ENCODE data around the gene PAK5. TPM values are rescaled to one million over a fixed set of nuclear protein-coding genes. Genes with fewer than 3 reads are reported as not detected.

The PAK5 gene
- total and polyA plus RNA-seq, 2 donors from 2014 or later, result 0.13 to 0.22 TPM

DNA sequence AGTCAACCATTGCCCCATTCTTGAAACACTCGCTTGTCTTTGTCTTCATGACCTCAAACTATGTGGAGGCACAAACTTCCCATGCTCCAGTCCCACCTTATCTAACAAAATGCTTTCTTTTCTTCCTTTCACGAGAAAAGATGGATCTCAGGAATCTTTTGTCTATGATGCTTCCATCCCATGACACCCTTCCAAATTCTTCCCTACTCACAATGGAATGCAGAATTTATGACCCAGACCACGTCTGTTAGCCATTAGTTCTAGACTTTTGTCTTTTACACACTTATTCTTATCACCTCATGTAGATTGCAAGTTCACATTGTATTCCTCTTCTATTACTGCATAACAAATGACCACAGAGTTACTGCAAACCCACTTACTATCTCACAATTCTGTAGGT, 348.7 kb downstream of the PAK5 start:
- H3K4me3 ChIP-seq (ENCODE audit: low read length in 3 of 3), result no peak overlapping the region
- H3K4me1 ChIP-seq (ENCODE audit: control insufficient read depth in 2 of 3, insufficient read depth in 2 of 3, low read depth in 1 of 3, low read length in 3 of 3), result no peaks in the 10 kb centered on the region
- no peaks in the 10 kb centered on the region for H3K36me3 ChIP-seq (ENCODE audit: control insufficient read depth in 2 of 3, insufficient read depth in 3 of 3, low read length in 3 of 3)
- intact Hi-C loops (cut with DNase I), result no loop called here
- no peaks in the 10 kb centered on the region for H3K27me3 ChIP-seq (ENCODE audit: control insufficient read depth, insufficient read depth, low read length)
- FAIRE-seq (no peak), DNase-seq (no peak)
- no peak overlapping the region for H3K9ac ChIP-seq (ENCODE audit: low read length in 3 of 3)
- H3K27ac ChIP-seq (ENCODE audit: low read depth in 2 of 2, low read length in 2 of 2), result no peak overlapping the region
- TF ChIP-seq, protein P1, sequence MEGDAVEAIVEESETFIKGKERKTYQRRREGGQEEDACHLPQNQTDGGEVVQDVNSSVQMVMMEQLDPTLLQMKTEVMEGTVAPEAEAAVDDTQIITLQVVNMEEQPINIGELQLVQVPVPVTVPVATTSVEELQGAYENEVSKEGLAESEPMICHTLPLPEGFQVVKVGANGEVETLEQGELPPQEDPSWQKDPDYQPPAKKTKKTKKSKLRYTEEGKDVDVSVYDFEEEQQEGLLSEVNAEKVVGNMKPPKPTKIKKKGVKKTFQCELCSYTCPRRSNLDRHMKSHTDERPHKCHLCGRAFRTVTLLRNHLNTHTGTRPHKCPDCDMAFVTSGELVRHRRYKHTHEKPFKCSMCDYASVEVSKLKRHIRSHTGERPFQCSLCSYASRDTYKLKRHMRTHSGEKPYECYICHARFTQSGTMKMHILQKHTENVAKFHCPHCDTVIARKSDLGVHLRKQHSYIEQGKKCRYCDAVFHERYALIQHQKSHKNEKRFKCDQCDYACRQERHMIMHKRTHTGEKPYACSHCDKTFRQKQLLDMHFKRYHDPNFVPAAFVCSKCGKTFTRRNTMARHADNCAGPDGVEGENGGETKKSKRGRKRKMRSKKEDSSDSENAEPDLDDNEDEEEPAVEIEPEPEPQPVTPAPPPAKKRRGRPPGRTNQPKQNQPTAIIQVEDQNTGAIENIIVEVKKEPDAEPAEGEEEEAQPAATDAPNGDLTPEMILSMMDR (IDR thresholded peaks at IDR 0.05; ENCODE audit: borderline replicate concordance, extremely low read depth, insufficient read depth), result no peak
- no peaks in the 10 kb centered on the region for H3K9me3 ChIP-seq (ENCODE audit: control insufficient read depth in 2 of 3, insufficient read depth in 1 of 3, low read length in 3 of 3)

DNA sequence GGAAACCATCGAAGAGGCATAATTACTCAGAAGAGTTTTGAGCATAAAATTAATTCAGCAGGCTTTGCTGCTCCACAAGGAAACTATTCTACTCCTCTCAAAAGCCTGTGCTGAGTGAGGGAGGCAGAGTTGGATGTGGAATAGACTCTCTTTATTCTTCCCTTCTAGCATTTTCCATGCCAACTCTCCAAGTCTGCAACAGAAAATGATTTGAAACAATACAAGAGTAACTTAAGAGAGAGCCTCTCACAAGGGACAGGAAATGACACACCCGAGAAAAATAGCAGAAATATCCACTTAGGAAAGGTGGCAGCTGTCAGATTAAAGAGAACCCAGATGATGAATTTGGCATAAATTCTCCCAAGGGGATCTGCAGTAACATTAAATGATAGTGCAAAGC, 350.8 kb downstream of the PAK5 start:
- no peak overlapping the region for H3K27ac ChIP-seq (ENCODE audit: low read depth in 2 of 2, low read length in 2 of 2)
- no peaks in the 10 kb centered on the region for H3K9me3 ChIP-seq (ENCODE audit: control insufficient read depth in 2 of 3, insufficient read depth in 1 of 3, low read length in 3 of 3)
- TF ChIP-seq, protein P1 (IDR thresholded peaks at IDR 0.05; ENCODE audit: borderline replicate concordance, extremely low read depth, insufficient read depth), result no peak
- no peaks in the 10 kb centered on the region for H3K36me3 ChIP-seq (ENCODE audit: control insufficient read depth in 2 of 3, insufficient read depth in 3 of 3, low read length in 3 of 3)
- H3K4me3 ChIP-seq (ENCODE audit: low read length in 3 of 3), result no peak overlapping the region
- H3K9ac ChIP-seq (ENCODE audit: low read length in 3 of 3), result no peak overlapping the region
- DNase-seq (no peak), FAIRE-seq (no peak)
- intact Hi-C loops (cut with DNase I), result no loop called here
- H3K27me3 ChIP-seq (ENCODE audit: control insufficient read depth, insufficient read depth, low read length), result no peaks in the 10 kb centered on the region
- H3K4me1 ChIP-seq (ENCODE audit: control insufficient read depth in 2 of 3, insufficient read depth in 2 of 3, low read depth in 1 of 3, low read length in 3 of 3), result no peaks in the 10 kb centered on the region

Other genes with a start within 250 kb of the PAK5 start
- 6.6 TPM for gene ANKEF1, start 195.9 kb upstream of the PAK5 start, total RNA-seq
- 1.9 TPM for gene ANKEF1, start 195.9 kb upstream of the PAK5 start, polyA plus RNA-seq (ENCODE audit: insufficient read depth, low read depth, low replicate concordance)

Data from kidney (tissue), 14 donors.